Measurements from ENCODE around the gene JMJD8.

Gene JMJD8

GRCh38 chr16:638034-638543 is 46.0 kb downstream of the JMJD8 start:
- DNase-seq (ENCODE audit: low spot score): no peak

GRCh38 chr16:637081-638018 is 46.8 kb downstream of the JMJD8 start:
- peak; percentile 94 for DNase-seq (ENCODE audit: low spot score)

GRCh38 chr16:636206-637080 is 47.7 kb downstream of the JMJD8 start, which contains the start of gene METTL26:
METTL26 (minus strand) TSS chr16:636305; CDS start chr16:636290, 15 bp downstream.
- peak; percentile 94 for DNase-seq (ENCODE audit: low spot score)

- no peak for DNase-seq (ENCODE audit: low spot score)
Measured at GRCh38 chr16:635573-636205, 48.4 kb downstream of the JMJD8 start.

GRCh38 chr16:634996-635395 is 49.1 kb downstream of the JMJD8 start:
- DNase-seq (ENCODE audit: low spot score): no peak

GRCh38 chr16:634051-634670 is 50.0 kb downstream of the JMJD8 start:
- no peak for DNase-seq (ENCODE audit: low spot score)

GRCh38 chr16:633336-634050 is 50.6 kb downstream of the JMJD8 start:
- no peak for DNase-seq (ENCODE audit: low spot score)

- DNase-seq (ENCODE audit: low spot score): no peak
Measured at GRCh38 chr16:632486-633335, 51.4 kb downstream of the JMJD8 start.

GRCh38 chr16:631808-632358 is 52.3 kb downstream of the JMJD8 start:
- no peak for DNase-seq (ENCODE audit: low spot score)

Data from activated CD4-positive, alpha-beta T cell treated with anti-CD3 and anti-CD28 coated beads, Interleukin-2, Interleukin-4, amounts not matched to agents 100 ng/mL and 50 ng/mL, durations not matched to agents 16 hours and 8 hours (primary cell).